Stimulated activated CD4-positive, alpha-beta T cell treated with anti-CD3 and anti-CD28 coated beads, TNF-alpha, amount 100 ng/mL, for 1 hour (primary cell): ENCODE results near the gene CHSY1.
"Not testable (repeated sequence)": the region's sequence is repeated elsewhere in the genome, so short reads cannot be mapped to it uniquely, and the experiment has no call there.

ENCODE experiments used
- DNase-seq, 3 donors: peaks; one replicate each; pipeline ENCODE4 v3.0.0-alpha.2; 2020; ENCODE audit warnings: low read depth in 3 of 3, low spot score in 1 of 3

The CHSY1 gene

GRCh38 chr15:101246391-101246790 lies 5.5 kb downstream of the CHSY1 start:
- no peak for DNase-seq

GRCh38 chr15:101244889-101245668 lies 6.8 kb downstream of the CHSY1 start:
- no peak for DNase-seq

GRCh38 chr15:101244036-101244781 lies 7.6 kb downstream of the CHSY1 start:
- DNase-seq = no peak

GRCh38 chr15:101243420-101243819 lies 8.4 kb downstream of the CHSY1 start:
- no peak for DNase-seq

GRCh38 chr15:101242999-101243336 lies 8.9 kb downstream of the CHSY1 start:
- no peak for DNase-seq

- peak in 1 of 3 donors; percentile 19 for DNase-seq
Measured at GRCh38 chr15:101242160-101242998, 9.5 kb downstream of the CHSY1 start.

- no peak for DNase-seq
Measured at GRCh38 chr15:101240358-101240757, 11.5 kb downstream of the CHSY1 start.

- no peak for DNase-seq
Measured at GRCh38 chr15:101239724-101240136, 12.1 kb downstream of the CHSY1 start.

- DNase-seq = no peak
Measured at GRCh38 chr15:101237251-101237650, 14.6 kb downstream of the CHSY1 start.

- no peak for DNase-seq
Measured at GRCh38 chr15:101233651-101234280, 18.1 kb downstream of the CHSY1 start.

- no peak for DNase-seq
Measured at GRCh38 chr15:101232677-101233076, 19.2 kb downstream of the CHSY1 start.

GRCh38 chr15:101228313-101228712 lies 23.5 kb downstream of the CHSY1 start:
- no peak for DNase-seq

GRCh38 chr15:101225658-101226057 lies 26.2 kb downstream of the CHSY1 start:
- DNase-seq = no peak

- DNase-seq = no peak
Measured at GRCh38 chr15:101221902-101222301, 29.9 kb downstream of the CHSY1 start.

GRCh38 chr15:101220060-101220459 lies 31.8 kb downstream of the CHSY1 start:
- no peak for DNase-seq

- no peak for DNase-seq
Measured at GRCh38 chr15:101219441-101219840, 32.4 kb downstream of the CHSY1 start.

GRCh38 chr15:101217446-101217845 lies 34.4 kb downstream of the CHSY1 start:
- DNase-seq = no peak

- DNase-seq = no peak
Measured at GRCh38 chr15:101216100-101216499, 35.7 kb downstream of the CHSY1 start.

GRCh38 chr15:101215681-101216080 lies 36.2 kb downstream of the CHSY1 start:
- DNase-seq = no peak

- not testable (repeated sequence) for DNase-seq
Measured at GRCh38 chr15:101214435-101215097, 37.3 kb downstream of the CHSY1 start.

- no peak for DNase-seq
Measured at GRCh38 chr15:101213570-101213969, 38.3 kb downstream of the CHSY1 start.
